Measurements from ENCODE around the gene MMP14. TPM values are rescaled to one million over a fixed set of nuclear protein-coding genes. Genes with fewer than 3 reads are reported as not detected.

Gene MMP14
- total and polyA plus RNA-seq, 2 of the 8 experiments (the other 6 are each of a cell fraction or from before 2014, with no cell fraction given) = 58.2 to 86.8 TPM

DNA sequence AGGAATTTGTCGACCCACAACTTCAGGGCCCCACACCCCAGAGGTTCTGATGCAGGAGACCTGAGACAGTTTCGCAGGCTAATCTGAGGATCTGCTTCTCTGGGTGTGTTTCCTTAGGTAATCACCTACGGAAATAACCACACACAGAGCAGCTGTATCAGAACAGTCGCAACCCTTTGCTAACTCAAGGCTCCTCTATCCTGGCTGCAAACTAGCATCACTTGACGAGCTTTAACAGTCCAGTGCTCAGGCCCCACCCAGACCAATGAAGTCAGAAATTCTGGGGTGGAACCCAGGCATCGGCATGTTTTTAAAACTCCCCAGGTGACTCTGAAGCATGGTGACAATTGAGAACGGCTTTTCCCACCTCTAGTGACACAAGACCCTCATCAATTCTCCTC is 41.8 kb upstream of the MMP14 start (continued):
- TF ChIP-seq EZH2 (IDR thresholded peaks at IDR 0.05; ENCODE audit: low read depth, low read length, severe bottlenecking) (no peak), HDAC2 (IDR thresholded peaks at IDR 0.05; ENCODE audit: borderline replicate concordance in 1 of 2, low read depth in 2 of 2, low read length in 2 of 2) (no peak), PHF8 (conservative IDR thresholded peaks at IDR 0.05; ENCODE audit: low read depth, low read length) (no peak), CBX8 (IDR thresholded peaks at IDR 0.05; ENCODE audit: borderline replicate concordance, low read depth, low read length) (no peak), CEBPB (IDR thresholded peaks at IDR 0.05; ENCODE audit: low read depth, low read length) (no peak), TAF1 (IDR thresholded peaks at IDR 0.05; ENCODE audit: low read depth, low read length) (no peak)

All from H1 (cell line).